EL (cell line): ENCODE measurements around the gene NCOA4.
"Not testable (repeated sequence)": the region's sequence is repeated elsewhere in the genome, so short reads cannot be mapped to it uniquely, and the experiment has no call there.

ENCODE experiments used
- DNase-seq: peaks from one replicate; pipeline ENCODE4 v3.0.0-alpha.2; 2016

NCOA4 gene

GRCh38 chr10:45978554-45978953, 51.9 kb downstream of the NCOA4 start:
- not testable (repeated sequence) for DNase-seq

- DNase-seq = not testable (repeated sequence)
These were observed 56.4 kb downstream of the NCOA4 start for GRCh38 chr10:45974041-45974440.

GRCh38 chr10:45972813-45973169, 57.6 kb downstream of the NCOA4 start:
- peak; percentile 22 for DNase-seq

GRCh38 chr10:45972106-45972812, 58.2 kb downstream of the NCOA4 start, which contains the start of gene TIMM23:
TIMM23 (plus strand) TSS chr10:45972489; CDS start chr10:45972625, 136 bp downstream.
- DNase-seq = peak; percentile 85

GRCh38 chr10:45971742-45972105, 58.7 kb downstream of the NCOA4 start:
- peak; percentile 8 for DNase-seq

GRCh38 chr10:45971019-45971418, 59.4 kb downstream of the NCOA4 start:
- not testable (repeated sequence) for DNase-seq

- DNase-seq = not testable (repeated sequence)
These were observed 67.6 kb downstream of the NCOA4 start for GRCh38 chr10:45962686-45963452.

GRCh38 chr10:45957928-45958327, 72.5 kb downstream of the NCOA4 start:
- not testable (repeated sequence) for DNase-seq

- DNase-seq = not testable (repeated sequence)
These were observed 73.8 kb downstream of the NCOA4 start for GRCh38 chr10:45956634-45957033.
